Liver (tissue), 9 donors: Measurements from ENCODE around the gene REXO5. TPM values are rescaled to one million over a fixed set of nuclear protein-coding genes. Genes with fewer than 3 reads are reported as not detected.

Experiments
- DNase-seq: peaks from one replicate; pipeline ENCODE4 v3.0.0-alpha.2; 2017; ENCODE audit warnings: low spot score
- H3K27ac ChIP-seq, 2 donors: one replicate each; pipeline ENCODE4 v1.7.0; 2013; ENCODE audit warnings: inconsistent platforms in 2 of 2, low read length in 2 of 2, control low read depth in 1 of 2, low read depth in 1 of 2, mild to moderate bottlenecking in 1 of 2
- H3K27me3 ChIP-seq, 4 donors: one replicate each; pipeline versions ENCODE4 v1.6.1 to v1.7.0; 2013; ENCODE audit warnings: low read length in 3 of 4, inconsistent platforms in 1 of 4, mild to moderate bottlenecking in 1 of 4, moderate library complexity in 1 of 4; ENCODE audit not compliant: control insufficient read depth in 4 of 4, insufficient read depth in 4 of 4
- H3K36me3 ChIP-seq, 4 donors: one replicate each; pipeline versions ENCODE4 v1.6.1 to v1.7.0; 2013; ENCODE audit warnings: low read length in 3 of 4, mild to moderate bottlenecking in 3 of 4, low read depth in 1 of 4, moderate library complexity in 1 of 4; ENCODE audit not compliant: control insufficient read depth in 4 of 4, insufficient read depth in 3 of 4
- H3K4me1 ChIP-seq, 4 donors: one replicate each; pipeline versions ENCODE4 v1.6.1 to v1.7.0; 2013; ENCODE audit warnings: low read length in 3 of 4, mild to moderate bottlenecking in 3 of 4, moderate library complexity in 1 of 4; ENCODE audit not compliant: control insufficient read depth in 4 of 4, insufficient read depth in 4 of 4
- H3K4me3 ChIP-seq, 3 donors: one replicate each; pipeline versions ENCODE4 v1.6.1 to v1.7.0; 2013; ENCODE audit warnings: low read length in 3 of 3, control low read depth in 1 of 3, low read depth in 1 of 3, mild to moderate bottlenecking in 1 of 3
- H3K9ac ChIP-seq, 2 donors: one replicate each; pipeline ENCODE4 v1.7.0; 2013; ENCODE audit warnings: low read length in 2 of 2, mild to moderate bottlenecking in 2 of 2, moderate library complexity in 2 of 2, control low read depth in 1 of 2, low read depth in 1 of 2
- H3K9me3 ChIP-seq, 4 donors: one replicate each; pipeline versions ENCODE4 v1.6.1 to v1.7.0; 2013; ENCODE audit warnings: low read length in 3 of 4; ENCODE audit not compliant: control insufficient read depth in 4 of 4
- ATF3 ChIP-seq: IDR thresholded peaks from 2 replicates; pipeline ENCODE4 v1.6.1; 2016; ENCODE audit warnings: antibody characterized with exemption
- EGR1 ChIP-seq, 2 donors: IDR thresholded peaks; 2 replicates each; pipeline ENCODE4 v1.6.1; 2016 to 2018; ENCODE audit warnings: antibody characterized with exemption in 2 of 2, low read depth in 2 of 2
- FOXA2 ChIP-seq: IDR thresholded peaks from 2 replicates; pipeline ENCODE4 v1.6.1; 2016; ENCODE audit warnings: antibody characterized with exemption
- GABPA ChIP-seq, 2 donors: IDR thresholded peaks in 1 of 2; conservative IDR thresholded peaks in 1 of 2; 2 replicates each; pipeline ENCODE4 v1.6.1; 2016; ENCODE audit warnings: antibody characterized with exemption in 2 of 2, mild to moderate bottlenecking in 1 of 2, moderate library complexity in 1 of 2
- HNF4G ChIP-seq: IDR thresholded peaks from 2 replicates; pipeline ENCODE4 v1.6.1; 2016; ENCODE audit warnings: antibody characterized with exemption
- MAX ChIP-seq: IDR thresholded peaks from 2 replicates; pipeline ENCODE4 v1.6.1; 2016; ENCODE audit warnings: antibody characterized with exemption
- RAD21 ChIP-seq, 2 donors: IDR thresholded peaks; 2 replicates each; pipeline ENCODE4 v1.6.1; 2016; ENCODE audit warnings: antibody characterized with exemption in 2 of 2, mild to moderate bottlenecking in 2 of 2
- REST ChIP-seq: IDR thresholded peaks from 2 replicates; pipeline ENCODE4 v1.6.1; 2016; ENCODE audit warnings: antibody characterized with exemption, mild to moderate bottlenecking
- SP1 ChIP-seq: IDR thresholded peaks from 2 replicates; pipeline ENCODE4 v1.6.1; 2018; ENCODE audit warnings: antibody characterized with exemption, mild to moderate bottlenecking
- TAF1 ChIP-seq: conservative IDR thresholded peaks from 2 replicates; pipeline ENCODE4 v1.6.1; 2016; ENCODE audit warnings: antibody characterized with exemption, mild to moderate bottlenecking
- WGBS: extraction: QIAGEN DNeasy Blood & Tissue Kit; methylation state at CpG from one replicate; pipeline ENCODE4 v1.1.7; 2013; 5-methylcytosine and 5-hydroxymethylcytosine counted together
- polyA plus RNA-seq, 2 donors: library from polyadenylated mRNA; stranded (reverse) in 1 of 2; unstranded in 1 of 2; fragments of 200-250 nt in 1 of 2; fragments of >200 nt in 1 of 2; fragmentation: Nextera tagmentation in 1 of 2; extraction: Ambion mirVana in 1 of 2; gene quantifications; one replicate each; pipeline versions ENCODE4 v1.2.1 to v1.2.3, GENCODE V29; 2013 to 2015
- total RNA-seq, 2 donors: library from RNA; depleted of rRNA; stranded (reverse); fragments of >200 nt; gene quantifications; one replicate each; pipeline ENCODE4 v1.2.3, GENCODE V29; 2014
- TF ChIP-seq, protein P1 (sequence below): fragments of 150-350 bp; IDR thresholded peaks from 2 replicates; pipeline ENCODE4 v1.5.1; 2017; ENCODE audit warnings: improper control_type of control experiment, low read depth, low read length; ENCODE audit not compliant: missing input control
- donor health status: healthy.
- donor health status: healthy.
- donor health status: healthy.
- donor health status: healthy.
- donor health status: healthy.

REXO5 gene
- total and polyA plus RNA-seq, 4 donors = 0.83 to 10.6 (median 1.8) TPM

- TF ChIP-seq, protein P1, sequence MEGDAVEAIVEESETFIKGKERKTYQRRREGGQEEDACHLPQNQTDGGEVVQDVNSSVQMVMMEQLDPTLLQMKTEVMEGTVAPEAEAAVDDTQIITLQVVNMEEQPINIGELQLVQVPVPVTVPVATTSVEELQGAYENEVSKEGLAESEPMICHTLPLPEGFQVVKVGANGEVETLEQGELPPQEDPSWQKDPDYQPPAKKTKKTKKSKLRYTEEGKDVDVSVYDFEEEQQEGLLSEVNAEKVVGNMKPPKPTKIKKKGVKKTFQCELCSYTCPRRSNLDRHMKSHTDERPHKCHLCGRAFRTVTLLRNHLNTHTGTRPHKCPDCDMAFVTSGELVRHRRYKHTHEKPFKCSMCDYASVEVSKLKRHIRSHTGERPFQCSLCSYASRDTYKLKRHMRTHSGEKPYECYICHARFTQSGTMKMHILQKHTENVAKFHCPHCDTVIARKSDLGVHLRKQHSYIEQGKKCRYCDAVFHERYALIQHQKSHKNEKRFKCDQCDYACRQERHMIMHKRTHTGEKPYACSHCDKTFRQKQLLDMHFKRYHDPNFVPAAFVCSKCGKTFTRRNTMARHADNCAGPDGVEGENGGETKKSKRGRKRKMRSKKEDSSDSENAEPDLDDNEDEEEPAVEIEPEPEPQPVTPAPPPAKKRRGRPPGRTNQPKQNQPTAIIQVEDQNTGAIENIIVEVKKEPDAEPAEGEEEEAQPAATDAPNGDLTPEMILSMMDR = no peak
- TF ChIP-seq TAF1 (no peak), GABPA (IDR thresholded peaks at IDR 0.05 in 1 of 2, conservative IDR thresholded peaks at IDR 0.05 in 1 of 2) (no peak), MAX (no peak), RAD21 (IDR thresholded peaks at IDR 0.05) (no peak), SP1 (no peak)
- H3K27me3 ChIP-seq = no peaks in the 10 kb centered on the region
- peaks cover 0 to 3% (median 0%) of the 10 kb centered on the region in 4 donors for H3K36me3 ChIP-seq
- H3K4me1 ChIP-seq = peaks cover 2 to 19% (median 18%) of the 10 kb centered on the region in 4 donors
- DNase-seq = no peak
- no peaks in the 10 kb centered on the region for H3K9me3 ChIP-seq
- WGBS = 45% methylated on average over 2 of the region's 2 CpGs
- H3K9ac ChIP-seq = no peak overlapping the region
- no peak overlapping the region for H3K27ac ChIP-seq
- H3K4me3 ChIP-seq = no peak overlapping the region
Measured at GRCh38 chr16:20847550-20847949, 41.2 kb downstream of the REXO5 start.

DNA sequence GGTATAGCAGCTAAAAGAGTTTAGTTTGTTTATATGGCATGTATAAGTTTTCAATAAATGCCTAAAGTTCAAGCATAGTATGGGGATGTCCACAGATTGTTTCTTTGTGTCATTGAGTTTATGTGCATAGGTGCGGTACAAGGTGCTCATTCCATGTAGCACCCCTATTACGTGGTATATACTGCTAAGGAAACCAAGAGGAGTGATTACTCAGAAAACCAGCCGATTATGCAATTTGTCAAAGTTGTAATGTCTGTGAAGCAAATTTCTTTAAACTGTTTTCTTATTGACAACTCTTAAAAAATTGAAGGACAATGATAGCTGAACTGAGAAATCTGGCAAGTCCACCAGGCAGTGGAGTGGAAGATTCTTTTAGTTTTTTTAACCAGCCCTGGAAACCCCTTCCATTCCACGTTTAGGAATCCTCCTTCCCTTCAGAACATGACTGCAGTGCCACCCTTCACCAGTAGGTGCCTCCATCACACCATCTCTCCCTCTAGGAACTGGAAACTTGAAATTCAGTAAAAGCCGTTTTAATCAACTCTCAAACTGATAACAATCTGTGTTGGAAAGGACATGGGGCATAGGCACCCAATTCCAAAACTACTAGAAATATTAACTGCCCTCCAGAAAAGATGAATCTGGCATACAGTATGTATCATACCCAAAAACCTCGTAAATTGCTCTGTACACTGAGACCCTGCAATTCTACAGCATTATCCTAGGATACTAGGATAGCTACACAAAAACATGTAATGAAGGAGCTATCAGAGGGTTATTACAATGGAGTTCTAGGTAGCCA is 43.5 kb downstream of the REXO5 start:
- Histone ChIP-seq H3K9ac (no peak overlapping the region), H3K4me3 (no peak overlapping the region), H3K4me1 (peaks cover 2 to 19% (median 18%) of the 10 kb centered on the region in 4 donors), H3K27me3 (no peaks in the 10 kb centered on the region), H3K9me3 (no peaks in the 10 kb centered on the region), H3K36me3 (peaks cover 0 to 3% (median 0%) of the 10 kb centered on the region in 4 donors), H3K27ac (no peak overlapping the region)
- WGBS = 44% methylated on average over 6 of the region's 6 CpGs
- peak; percentile 81 for DNase-seq
- peak; percentile 99 to 100 for TF ChIP-seq RAD21 (IDR thresholded peaks at IDR 0.05)
- no peak for TF ChIP-seq MAX
- TF ChIP-seq, protein P1 = peak; percentile 98
- TF ChIP-seq TAF1 = no peak
- no peak for TF ChIP-seq FOXA2
- TF ChIP-seq EGR1 (IDR thresholded peaks at IDR 0.05; ENCODE audit: low read depth in 2 of 2) = no peak
- TF ChIP-seq ATF3 = no peak
- TF ChIP-seq REST = no peak
- TF ChIP-seq HNF4G = no peak
